ENCODE results near the gene ZBTB39.
"Not testable (repeated sequence)": the region's sequence is repeated elsewhere in the genome, so short reads cannot be mapped to it uniquely, and the experiment has no call there.

GRCh38 chr12:57053146-57053545, 46.8 kb upstream of the ZBTB39 start:
- TF ChIP-seq EZH2 (IDR thresholded peaks at IDR 0.05; ENCODE audit: insufficient read depth, poor library complexity, severe bottlenecking); EZH2phosphoT487 (IDR thresholded peaks at IDR 0.05; ENCODE audit: insufficient read depth, low read depth): not testable (repeated sequence)

Measured in GM23248 (cell line).